ENCODE results near the gene GNG2.

GNG2 gene

DNA sequence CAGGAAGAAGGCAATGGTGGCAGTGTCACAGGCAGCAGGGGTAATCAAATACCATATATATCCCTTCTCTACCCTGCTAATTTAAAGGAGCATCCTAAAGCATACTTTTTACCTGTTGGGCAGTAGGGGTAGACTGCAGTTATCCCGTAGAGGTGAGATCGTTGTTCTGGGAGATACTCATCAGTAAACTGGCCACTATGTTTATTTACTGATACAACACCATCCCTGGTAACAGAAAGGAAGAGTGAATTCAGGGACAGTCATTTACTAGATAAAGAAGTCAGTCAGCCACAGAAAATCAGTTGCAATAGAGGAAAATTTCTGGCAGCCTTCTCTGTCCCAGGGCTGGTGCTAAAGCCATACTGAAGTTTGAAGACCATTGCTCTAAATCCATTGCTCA, 145.2 kb downstream of the GNG2 start:
- peak overlapping the region; percentile 86 for H3K27ac ChIP-seq
- TF ChIP-seq, protein P1, sequence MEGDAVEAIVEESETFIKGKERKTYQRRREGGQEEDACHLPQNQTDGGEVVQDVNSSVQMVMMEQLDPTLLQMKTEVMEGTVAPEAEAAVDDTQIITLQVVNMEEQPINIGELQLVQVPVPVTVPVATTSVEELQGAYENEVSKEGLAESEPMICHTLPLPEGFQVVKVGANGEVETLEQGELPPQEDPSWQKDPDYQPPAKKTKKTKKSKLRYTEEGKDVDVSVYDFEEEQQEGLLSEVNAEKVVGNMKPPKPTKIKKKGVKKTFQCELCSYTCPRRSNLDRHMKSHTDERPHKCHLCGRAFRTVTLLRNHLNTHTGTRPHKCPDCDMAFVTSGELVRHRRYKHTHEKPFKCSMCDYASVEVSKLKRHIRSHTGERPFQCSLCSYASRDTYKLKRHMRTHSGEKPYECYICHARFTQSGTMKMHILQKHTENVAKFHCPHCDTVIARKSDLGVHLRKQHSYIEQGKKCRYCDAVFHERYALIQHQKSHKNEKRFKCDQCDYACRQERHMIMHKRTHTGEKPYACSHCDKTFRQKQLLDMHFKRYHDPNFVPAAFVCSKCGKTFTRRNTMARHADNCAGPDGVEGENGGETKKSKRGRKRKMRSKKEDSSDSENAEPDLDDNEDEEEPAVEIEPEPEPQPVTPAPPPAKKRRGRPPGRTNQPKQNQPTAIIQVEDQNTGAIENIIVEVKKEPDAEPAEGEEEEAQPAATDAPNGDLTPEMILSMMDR (conservative IDR thresholded peaks at IDR 0.05): no peak

DNA sequence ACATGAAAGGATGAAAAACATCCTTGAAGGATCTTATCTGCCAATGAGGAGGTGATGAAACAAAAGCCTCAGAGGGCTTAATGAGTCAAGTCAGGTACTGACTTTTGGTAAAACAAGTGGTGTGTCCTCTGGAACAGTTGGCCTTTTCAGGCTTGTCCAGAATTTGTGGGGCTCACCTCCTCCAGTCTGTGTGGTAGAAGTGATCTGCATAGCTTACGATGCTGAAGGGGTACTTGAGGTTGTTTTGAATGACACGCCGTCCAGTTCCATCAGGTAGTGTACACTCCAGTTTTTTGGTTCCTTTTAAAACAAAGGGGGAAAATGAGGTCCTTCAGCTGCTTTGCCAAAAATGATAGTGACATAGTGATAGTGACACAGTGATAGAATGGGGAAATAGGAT, 145.9 kb downstream of the GNG2 start:
- TF ChIP-seq, protein P1 (conservative IDR thresholded peaks at IDR 0.05): no peak
- peak overlapping the region; percentile 86 for H3K27ac ChIP-seq

- no peak overlapping the region for H3K27ac ChIP-seq
- TF ChIP-seq, protein P1 (conservative IDR thresholded peaks at IDR 0.05): no peak
Observed at GRCh38 chr14:52007211-52007610, 146.8 kb downstream of the GNG2 start.

GRCh38 chr14:52007637-52008036, 147.2 kb downstream of the GNG2 start:
- H3K27ac ChIP-seq: no peak overlapping the region
- TF ChIP-seq, protein P1 (conservative IDR thresholded peaks at IDR 0.05): no peak

DNA sequence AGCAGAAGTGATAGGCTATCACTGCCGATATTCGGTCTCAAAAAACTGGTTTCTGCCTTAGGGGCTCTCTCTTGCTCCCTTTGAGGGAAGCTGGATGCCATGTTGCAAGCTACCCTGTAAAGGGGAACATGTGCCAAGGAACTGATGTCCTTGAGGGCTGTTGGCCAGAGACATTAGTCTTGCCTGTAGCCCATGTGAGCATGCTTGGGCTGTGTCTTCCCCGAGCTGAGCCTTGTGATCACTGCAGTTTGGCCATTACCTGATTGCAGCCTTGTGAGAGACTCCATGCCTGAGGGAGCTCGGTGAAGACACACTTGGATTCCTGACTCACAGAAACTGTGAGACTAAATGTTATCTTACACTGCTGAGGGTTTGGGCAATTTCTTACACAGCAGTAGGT, 147.7 kb downstream of the GNG2 start:
- H3K27ac ChIP-seq: no peak overlapping the region
- TF ChIP-seq, protein P1 (conservative IDR thresholded peaks at IDR 0.05): no peak

GRCh38 chr14:52010173-52010693, 149.8 kb downstream of the GNG2 start:
- no peak overlapping the region for H3K27ac ChIP-seq
- TF ChIP-seq, protein P1 (conservative IDR thresholded peaks at IDR 0.05): no peak

GRCh38 chr14:52011523-52011922, 151.1 kb downstream of the GNG2 start:
- TF ChIP-seq, protein P1 (conservative IDR thresholded peaks at IDR 0.05): no peak
- no peak overlapping the region for H3K27ac ChIP-seq

Measured in VCaP (cell line).